Stomach smooth muscle (tissue), 2 donors: ENCODE results near the gene CD6.

Experiments used
- H3K27ac ChIP-seq: one replicate; pipeline ENCODE4 v1.7.0; 2013; ENCODE audit warnings: mild to moderate bottlenecking, low read length, inconsistent platforms
- H3K27me3 ChIP-seq, 2 donors: one replicate each; pipeline ENCODE4 v1.7.0; 2013; ENCODE audit warnings: low read length in 2 of 2; ENCODE audit not compliant: insufficient read depth in 2 of 2, control insufficient read depth in 1 of 2
- H3K36me3 ChIP-seq, 2 donors: one replicate each; pipeline ENCODE4 v1.7.0; 2013; ENCODE audit warnings: low read length in 2 of 2; ENCODE audit not compliant: control insufficient read depth in 2 of 2, insufficient read depth in 2 of 2
- H3K4me1 ChIP-seq: one replicate; pipeline ENCODE4 v1.7.0; 2013; ENCODE audit warnings: low read length; ENCODE audit not compliant: control insufficient read depth, insufficient read depth
- H3K4me3 ChIP-seq, 2 donors: one replicate each; pipeline ENCODE4 v1.7.0; 2013; ENCODE audit warnings: low read length in 2 of 2
- H3K9ac ChIP-seq, 2 donors: one replicate each; pipeline ENCODE4 v1.7.0; 2013; ENCODE audit warnings: low read length in 2 of 2, mild to moderate bottlenecking in 1 of 2
- H3K9me3 ChIP-seq, 2 donors: one replicate each; pipeline ENCODE4 v1.7.0; 2013; ENCODE audit warnings: low read length in 2 of 2; ENCODE audit not compliant: control insufficient read depth in 2 of 2
- donor health status: healthy.
- donor health status: Pancreatic carcinoma.

The CD6 gene

DNA sequence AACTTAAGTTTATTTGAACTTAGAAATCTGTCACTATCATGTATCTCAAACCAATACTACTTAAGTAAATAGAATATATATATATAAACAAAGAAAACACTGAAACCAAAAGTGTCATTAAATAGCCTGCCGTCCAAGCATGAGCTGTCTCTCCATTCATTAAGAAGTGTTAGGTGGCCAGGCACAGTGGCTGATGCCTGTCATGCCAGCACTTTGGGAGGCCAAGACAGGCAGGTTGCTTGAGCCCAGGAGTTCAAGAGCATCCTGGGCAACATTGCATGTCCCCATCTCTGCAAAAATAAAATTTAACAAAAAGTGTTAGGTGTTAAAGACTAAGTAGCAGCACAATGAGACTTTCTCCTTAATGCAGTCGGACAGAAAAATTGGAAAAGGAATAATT is 14.0 kb downstream of the CD6 start:
- H3K27ac ChIP-seq, result no peak overlapping the region
- peaks cover 0 to 4% of the 10 kb centered on the region in 2 donors for H3K27me3 ChIP-seq
- no peak overlapping the region for H3K9ac ChIP-seq
- no peaks in the 10 kb centered on the region for H3K4me1 ChIP-seq
- H3K9me3 ChIP-seq, result no peaks in the 10 kb centered on the region
- no peak overlapping the region for H3K4me3 ChIP-seq
- H3K36me3 ChIP-seq, result no peaks in the 10 kb centered on the region

DNA sequence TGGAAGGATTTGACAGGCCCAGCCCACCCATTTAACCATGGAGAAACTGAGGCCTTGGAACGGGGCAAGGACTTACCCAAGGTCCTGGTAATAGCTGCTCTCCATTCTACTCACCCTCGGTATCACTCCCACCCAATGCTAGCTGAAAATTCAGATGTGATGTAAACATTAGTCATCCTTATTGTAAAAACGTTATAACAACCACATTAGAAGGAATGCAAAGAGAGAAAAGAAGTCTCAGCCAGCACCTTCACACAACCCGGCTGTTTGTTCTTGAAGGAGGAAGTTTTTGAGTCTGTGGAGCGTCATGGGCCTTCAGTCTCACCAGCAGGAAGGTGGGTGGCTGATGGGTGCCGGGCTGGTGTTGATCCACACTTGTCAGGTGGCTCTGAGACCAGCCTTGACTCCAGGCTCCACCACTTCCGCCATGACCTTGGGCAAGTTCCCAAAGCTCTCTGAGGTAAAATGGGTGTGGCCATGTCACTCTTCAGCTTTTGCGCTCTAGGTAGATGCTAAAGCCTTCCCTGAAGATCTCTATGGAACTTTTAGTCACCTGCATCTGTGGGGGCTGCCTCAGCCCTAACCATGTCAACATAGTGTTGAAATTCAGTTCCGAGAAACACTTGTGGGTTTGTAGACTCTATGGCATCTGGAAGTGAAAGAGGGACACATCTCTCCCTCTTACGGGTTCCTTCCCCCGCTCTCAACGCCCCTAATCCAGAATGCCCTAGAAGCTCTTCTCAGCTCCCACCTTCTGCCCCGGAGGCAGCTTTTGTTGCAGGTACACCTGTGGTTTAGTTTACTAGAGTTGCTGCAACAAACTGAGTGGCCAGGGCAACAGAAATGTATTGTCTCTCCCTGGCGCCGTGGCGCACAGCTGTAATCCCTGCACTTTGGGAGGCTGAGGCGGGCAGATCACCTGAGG is 14.8 kb downstream of the CD6 start:
- H3K4me3 ChIP-seq, result no peak overlapping the region

DNA sequence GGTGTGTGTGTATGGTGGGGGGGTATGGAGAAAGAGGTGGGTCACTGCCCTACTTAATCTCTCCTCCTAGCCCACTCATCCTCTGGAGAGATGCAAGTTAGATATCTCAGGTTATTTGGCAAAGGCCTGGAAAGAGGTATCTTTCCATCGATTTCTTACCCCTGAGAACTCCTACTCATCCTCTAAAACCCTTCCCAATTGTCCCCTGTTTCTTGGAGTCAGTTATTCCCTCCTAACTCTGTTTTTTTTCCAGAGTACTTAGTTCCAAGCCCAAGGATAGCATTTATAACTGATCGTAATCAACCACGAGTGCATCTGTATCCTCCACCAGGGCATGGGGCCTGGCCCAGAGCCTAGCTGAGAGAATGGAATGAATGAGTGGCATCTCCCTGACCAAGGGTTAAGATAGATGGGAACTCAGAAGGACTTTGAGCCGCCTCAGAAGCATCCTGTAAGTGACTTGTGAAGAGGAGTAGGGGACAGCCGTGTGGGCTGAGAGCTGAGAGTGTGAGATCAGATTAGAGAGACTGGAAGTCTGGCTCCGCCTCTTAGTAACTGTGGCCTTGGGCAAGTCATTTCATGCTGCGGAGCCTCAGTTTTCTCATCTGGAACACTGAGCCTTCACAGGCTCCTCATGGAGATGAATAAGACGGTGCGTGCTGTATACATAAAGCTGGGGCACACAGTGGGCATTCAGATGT is 16.2 kb downstream of the CD6 start:
- Histone ChIP-seq H3K4me3 (no peak overlapping the region), H3K27ac (no peak overlapping the region), H3K9ac (no peak overlapping the region), H3K4me1 (no peaks in the 10 kb centered on the region), H3K27me3 (peaks cover under 1 to 3% of the 10 kb centered on the region in 2 donors), H3K36me3 (no peaks in the 10 kb centered on the region), H3K9me3 (no peaks in the 10 kb centered on the region)

More for the DNA sequence above, 14.8 kb downstream of the CD6 start:
- H3K27me3 ChIP-seq, result peaks cover 0 to 4% of the 10 kb centered on the region in 2 donors
- no peaks in the 10 kb centered on the region for H3K4me1 ChIP-seq
- no peaks in the 10 kb centered on the region for H3K9me3 ChIP-seq
- H3K9ac ChIP-seq, result no peak overlapping the region
- no peaks in the 10 kb centered on the region for H3K36me3 ChIP-seq
- no peak overlapping the region for H3K27ac ChIP-seq

DNA sequence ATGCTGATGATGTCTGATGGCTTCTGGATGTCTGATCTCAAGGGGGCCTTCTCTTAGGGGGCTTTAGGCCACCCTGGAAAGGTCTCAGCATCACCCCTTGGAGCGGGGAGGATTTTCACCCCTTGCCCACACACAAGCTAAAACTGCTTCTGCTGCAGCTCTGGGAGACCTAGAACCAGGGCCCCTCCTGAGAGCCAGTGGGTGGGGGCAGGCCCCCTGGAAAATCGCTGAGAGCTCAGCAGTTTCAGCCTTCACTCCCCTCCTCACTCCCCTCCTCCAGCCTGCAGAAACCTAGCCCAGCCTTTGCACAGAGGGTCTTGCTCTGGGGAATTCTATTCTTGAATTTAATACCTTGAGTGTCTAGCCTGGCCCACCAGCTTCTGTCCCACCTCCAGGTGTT is 17.2 kb downstream of the CD6 start:
- no peaks in the 10 kb centered on the region for H3K4me1 ChIP-seq
- H3K27ac ChIP-seq, result no peak overlapping the region
- H3K9ac ChIP-seq, result no peak overlapping the region
- no peaks in the 10 kb centered on the region for H3K9me3 ChIP-seq
- peaks cover 4 to 5% of the 10 kb centered on the region in 2 donors for H3K27me3 ChIP-seq
- no peaks in the 10 kb centered on the region for H3K36me3 ChIP-seq
- no peak overlapping the region for H3K4me3 ChIP-seq

DNA sequence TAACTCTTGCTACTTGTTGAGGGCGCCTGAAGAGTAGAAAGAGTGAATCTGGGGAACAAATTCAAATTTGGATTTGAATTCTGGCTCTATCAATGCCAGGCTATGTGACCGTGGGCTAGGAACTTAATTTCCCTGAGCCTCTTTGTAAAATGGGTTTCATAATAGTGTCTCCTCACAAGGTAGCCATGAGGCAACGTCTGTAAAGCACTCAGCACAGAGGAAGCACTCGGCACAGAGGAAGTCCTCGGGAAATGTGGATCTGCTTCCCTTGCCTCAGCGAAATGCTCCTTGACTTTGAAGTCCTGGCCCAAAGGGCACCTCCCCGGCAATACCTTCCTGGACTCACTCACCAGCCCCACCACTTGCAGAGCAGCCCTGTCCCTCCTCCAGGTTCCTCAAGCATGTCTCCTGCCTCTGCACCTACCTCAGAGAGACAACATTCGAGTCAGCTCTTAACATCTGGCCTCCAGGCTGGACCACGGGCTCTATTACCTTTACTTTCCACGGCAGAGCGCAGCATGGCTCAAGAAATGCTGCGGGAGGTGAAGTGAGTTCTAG is 17.7 kb downstream of the CD6 start:
- Histone ChIP-seq H3K36me3 (no peaks in the 10 kb centered on the region), H3K4me1 (no peaks in the 10 kb centered on the region), H3K9ac (no peak overlapping the region), H3K9me3 (no peaks in the 10 kb centered on the region), H3K27ac (no peak overlapping the region), H3K27me3 (peaks cover 4 to 6% of the 10 kb centered on the region in 2 donors), H3K4me3 (no peak overlapping the region)

DNA sequence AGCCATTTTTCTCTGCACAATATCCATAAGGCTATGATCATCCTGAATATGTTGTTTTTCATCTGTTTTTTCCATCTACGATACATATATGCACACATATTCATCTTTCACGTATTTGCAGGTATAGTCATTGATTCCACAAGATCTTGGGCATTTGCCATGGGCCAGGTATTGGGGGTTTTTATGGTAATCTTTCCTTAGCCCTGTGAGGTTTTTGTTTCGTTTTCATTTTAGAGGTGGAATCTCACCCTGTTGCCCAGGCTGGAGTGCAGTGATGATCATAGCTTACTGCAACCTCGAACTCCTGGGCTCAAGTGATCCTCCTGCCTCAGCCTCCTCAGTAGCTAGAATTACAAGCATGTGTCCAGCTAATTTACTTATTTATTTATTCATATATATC is 20.0 kb downstream of the CD6 start:
- Histone ChIP-seq H3K4me3 (no peak overlapping the region), H3K27ac (no peak overlapping the region), H3K4me1 (no peaks in the 10 kb centered on the region), H3K9ac (no peak overlapping the region), H3K9me3 (no peaks in the 10 kb centered on the region), H3K27me3 (peaks cover 6% of the 10 kb centered on the region in 2 donors), H3K36me3 (no peaks in the 10 kb centered on the region)

DNA sequence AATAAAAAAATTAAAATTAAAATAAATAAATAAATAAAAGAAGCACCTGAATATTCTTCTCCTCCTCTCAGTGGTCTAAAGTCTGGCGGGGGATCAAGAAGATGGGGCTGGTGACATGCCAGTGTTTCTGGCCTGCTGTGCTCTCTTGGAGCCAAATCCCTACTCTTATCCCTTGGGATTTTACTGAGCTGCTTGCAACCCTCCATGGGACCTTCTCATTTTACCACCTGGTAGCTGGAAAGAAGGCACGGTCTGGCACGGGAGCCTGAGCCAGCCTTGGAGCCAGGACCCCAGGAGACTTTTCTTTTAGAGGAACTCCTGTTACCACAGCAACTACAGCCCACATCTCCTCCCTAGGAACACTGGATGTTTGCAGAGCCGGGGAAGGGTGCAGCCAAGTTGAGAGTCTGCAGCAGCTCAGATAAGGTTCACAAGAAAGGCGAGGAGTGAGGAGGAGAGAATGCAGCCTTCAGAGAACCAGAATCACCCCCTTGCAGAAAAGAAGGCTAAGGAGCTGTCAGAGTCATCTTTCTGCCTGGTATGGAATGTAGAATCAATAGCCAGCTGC is 21.4 kb downstream of the CD6 start:
- Histone ChIP-seq H3K4me3 (no peak overlapping the region), H3K4me1 (no peaks in the 10 kb centered on the region), H3K27ac (no peak overlapping the region), H3K9me3 (no peaks in the 10 kb centered on the region), H3K27me3 (peaks cover 3 to 6% of the 10 kb centered on the region in 2 donors), H3K9ac (no peak overlapping the region), H3K36me3 (no peaks in the 10 kb centered on the region)

DNA sequence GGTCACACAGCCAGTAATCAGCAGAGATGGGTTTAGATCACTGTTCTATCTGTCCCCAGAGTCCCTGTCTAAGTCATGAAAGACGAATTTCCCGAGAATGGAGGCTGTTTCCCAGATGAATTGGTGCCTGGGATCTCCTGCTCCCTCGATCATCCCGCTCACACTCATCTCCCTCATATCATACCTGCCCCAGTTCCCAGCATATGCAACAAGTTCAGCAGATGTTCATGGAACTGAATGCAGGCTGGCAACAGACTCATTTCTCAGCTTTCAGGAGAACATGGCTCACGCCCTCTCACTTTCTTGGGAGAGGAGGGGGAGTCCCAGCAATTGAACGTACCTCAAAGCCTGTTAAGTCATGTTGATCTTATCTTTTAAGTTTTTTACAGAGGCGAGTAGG is 22.1 kb downstream of the CD6 start:
- Histone ChIP-seq H3K4me3 (no peak overlapping the region), H3K9ac (no peak overlapping the region), H3K9me3 (no peaks in the 10 kb centered on the region), H3K27me3 (peaks cover 6% of the 10 kb centered on the region in 2 donors), H3K27ac (no peak overlapping the region), H3K36me3 (no peaks in the 10 kb centered on the region), H3K4me1 (no peaks in the 10 kb centered on the region)

DNA sequence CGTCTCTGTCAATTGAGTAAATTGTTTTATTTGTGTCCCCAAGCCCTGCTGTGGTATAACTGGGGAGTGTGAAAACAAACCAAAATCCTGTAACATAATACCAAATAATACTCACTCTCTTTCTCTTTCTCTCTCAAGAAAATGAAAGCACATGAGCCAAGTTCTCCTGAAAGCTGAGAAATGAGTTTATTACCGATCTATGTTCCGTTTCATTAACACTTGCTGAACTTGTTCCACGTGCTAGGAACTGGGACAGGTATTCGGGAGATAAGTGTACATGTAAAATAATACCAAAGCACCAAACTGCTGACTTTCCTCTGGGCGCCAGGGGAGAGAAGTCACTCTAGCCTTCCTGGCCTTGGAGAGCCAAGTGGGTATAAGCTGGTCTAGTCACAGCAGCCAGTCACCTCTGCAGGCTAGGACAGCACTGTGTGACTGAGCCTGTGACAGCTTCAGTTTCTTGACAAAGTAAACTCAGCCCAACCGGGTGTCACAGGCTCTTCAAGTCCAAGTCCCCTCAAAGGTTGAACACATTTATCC is 23.1 kb downstream of the CD6 start:
- Histone ChIP-seq H3K9me3 (no peaks in the 10 kb centered on the region), H3K27ac (no peak overlapping the region), H3K9ac (no peak overlapping the region), H3K4me3 (no peak overlapping the region), H3K4me1 (no peaks in the 10 kb centered on the region), H3K36me3 (no peaks in the 10 kb centered on the region), H3K27me3 (peaks cover 6% of the 10 kb centered on the region in 2 donors)

DNA sequence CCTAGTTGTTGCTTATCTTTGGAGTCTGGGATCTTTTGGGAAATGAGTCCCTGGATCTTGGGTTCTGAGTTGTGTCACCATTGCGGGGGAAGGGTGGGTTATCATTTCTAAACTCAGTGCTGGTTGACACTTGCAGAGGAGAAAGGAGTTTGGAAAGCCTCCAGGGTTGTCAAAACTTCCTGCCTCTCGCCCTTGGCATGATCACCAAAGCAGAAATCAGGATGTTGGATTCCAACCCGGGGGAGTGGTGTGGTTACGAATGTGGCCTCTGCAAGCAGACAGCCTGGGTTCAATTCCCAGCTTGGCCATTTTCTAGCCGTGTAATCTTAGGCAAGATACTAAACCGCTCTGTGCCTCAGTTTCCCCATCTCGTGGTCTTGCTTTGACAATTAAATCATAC is 24.3 kb downstream of the CD6 start:
- Histone ChIP-seq H3K4me1 (no peaks in the 10 kb centered on the region), H3K27me3 (peaks cover 6 to 8% of the 10 kb centered on the region in 2 donors), H3K9ac (no peak overlapping the region), H3K27ac (no peak overlapping the region), H3K4me3 (no peak overlapping the region), H3K9me3 (no peaks in the 10 kb centered on the region), H3K36me3 (no peaks in the 10 kb centered on the region)
